Stimulated activated CD4-positive, alpha-beta T cell treated with anti-CD3 and anti-CD28 coated beads, TNF-alpha, amount 100 ng/mL, for 48 hours (primary cell): Measurements from ENCODE around the gene OR13A1.
"Not testable (repeated sequence)": the region's sequence is repeated elsewhere in the genome, so short reads cannot be mapped to it uniquely, and the experiment has no call there.

Source experiments
- DNase-seq, 3 donors: peaks; one replicate each; pipeline ENCODE4 v3.0.0-alpha.2; 2020; ENCODE audit warnings: low read depth in 3 of 3

OR13A1 gene

GRCh38 chr10:45280113-45280760, 35.2 kb downstream of the OR13A1 start:
- no peak for DNase-seq

- DNase-seq: no peak
Observed at GRCh38 chr10:45279682-45280081, 35.7 kb downstream of the OR13A1 start.

- no peak for DNase-seq
Observed at GRCh38 chr10:45278860-45279498, 36.4 kb downstream of the OR13A1 start.

GRCh38 chr10:45276146-45276545, 39.3 kb downstream of the OR13A1 start:
- DNase-seq: not testable (repeated sequence)

- DNase-seq: no peak
Observed at GRCh38 chr10:45274364-45274763, 41.0 kb downstream of the OR13A1 start.

DNA sequence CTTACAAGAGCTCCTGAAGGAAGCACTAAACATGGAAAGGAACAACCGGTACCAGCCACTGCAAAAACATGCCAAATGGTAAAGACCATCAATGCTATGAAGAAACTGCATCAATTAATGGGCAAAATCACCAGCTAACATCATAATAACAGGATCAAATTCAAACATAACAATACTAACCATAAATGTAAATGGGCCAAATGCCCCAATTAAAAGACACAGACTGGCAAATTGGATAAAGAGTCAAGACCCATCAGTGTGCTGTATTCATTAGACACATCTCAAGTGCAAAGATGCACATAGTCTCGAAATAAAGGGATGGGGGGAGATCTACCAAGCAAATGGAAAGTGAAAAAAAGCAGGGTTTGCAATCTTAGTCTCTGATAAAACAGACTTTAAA, 47.6 kb downstream of the OR13A1 start:
- not testable (repeated sequence) for DNase-seq

DNA sequence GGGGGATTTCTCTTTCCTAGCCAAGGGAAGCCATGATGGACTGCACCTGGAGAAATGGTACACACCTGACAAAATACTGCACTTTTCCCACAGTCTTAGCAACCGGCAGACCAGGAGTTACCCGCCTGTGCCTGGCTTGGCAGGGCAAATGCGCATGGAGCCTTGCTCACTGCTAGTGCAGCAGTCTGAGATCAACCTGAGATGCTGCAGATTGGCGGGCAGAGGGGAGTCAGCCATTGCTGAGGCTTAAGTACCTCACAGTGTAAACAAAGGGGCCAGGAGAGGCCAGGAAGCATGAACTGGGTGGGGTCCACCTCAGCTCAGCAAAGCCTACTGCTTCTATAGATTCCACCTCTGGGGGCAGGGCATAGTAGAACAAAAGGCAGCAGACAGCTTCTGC, 49.4 kb downstream of the OR13A1 start:
- no peak for DNase-seq

- DNase-seq: no peak
Observed at GRCh38 chr10:45261946-45262345, 53.5 kb downstream of the OR13A1 start.

DNA sequence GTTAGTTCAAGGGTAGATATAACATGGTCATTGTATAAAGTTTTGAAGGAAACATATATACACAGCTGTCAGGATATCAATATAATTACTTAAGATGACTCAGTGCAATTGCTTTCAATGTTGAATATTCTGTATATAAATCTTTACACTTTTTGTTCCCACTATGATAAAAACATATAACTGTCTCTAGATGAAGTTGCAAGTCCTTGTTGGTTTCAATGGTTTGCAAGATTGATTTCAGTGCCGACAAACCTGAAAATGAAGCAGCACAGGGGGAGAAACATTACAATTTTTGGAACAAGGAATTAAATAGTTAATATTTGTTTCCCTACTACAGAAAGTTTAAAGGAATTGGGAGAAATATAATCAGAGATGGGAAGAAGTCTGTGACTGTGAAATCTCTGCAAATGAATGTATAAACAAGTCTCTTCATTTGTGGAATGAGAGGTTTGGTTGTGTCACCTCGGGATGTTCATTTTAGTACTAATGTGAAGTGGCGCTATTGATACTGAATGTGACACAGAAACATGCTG, 54.1 kb downstream of the OR13A1 start:
- no peak for DNase-seq

DNA sequence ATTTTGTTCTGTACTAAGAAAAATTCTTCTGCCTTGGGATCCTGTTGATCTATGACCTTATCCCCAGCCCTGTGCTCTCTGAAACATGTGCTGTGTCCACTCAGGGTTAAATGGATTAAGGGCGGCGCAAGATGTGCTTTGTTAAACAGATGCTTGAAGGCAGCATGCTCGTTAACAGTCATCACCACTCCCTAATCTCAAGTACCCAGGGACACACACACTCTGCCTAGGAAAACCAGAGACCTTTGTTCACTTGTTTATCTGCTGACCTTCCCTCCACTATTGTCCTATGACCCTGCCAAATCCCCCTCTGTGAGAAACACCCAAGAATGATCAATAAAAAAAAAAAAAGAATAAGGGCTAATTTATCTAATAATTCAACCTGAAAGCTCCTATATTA, 54.8 kb downstream of the OR13A1 start:
- DNase-seq: not testable (repeated sequence)

GRCh38 chr10:45259786-45260495, 55.5 kb downstream of the OR13A1 start:
- not testable (repeated sequence) for DNase-seq

DNA sequence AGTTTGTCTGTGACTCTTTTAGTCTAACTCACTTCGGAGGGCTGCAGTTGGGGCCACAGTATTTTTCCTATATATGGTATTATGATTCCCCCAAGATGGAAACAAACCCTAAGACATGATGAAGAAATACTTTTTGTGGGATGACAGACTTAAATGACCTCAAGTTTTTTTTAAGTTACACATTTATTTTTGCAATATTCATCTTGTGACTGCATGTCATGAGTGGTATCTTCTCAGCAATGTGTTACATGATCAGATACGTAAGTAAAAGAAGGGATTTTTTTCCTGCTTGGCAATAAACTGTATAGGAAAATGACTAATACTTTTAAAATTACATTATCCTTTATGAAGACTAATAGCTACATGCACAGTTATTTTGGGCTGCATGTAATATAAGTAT, 57.8 kb downstream of the OR13A1 start:
- DNase-seq: no peak

- no peak for DNase-seq
Observed at GRCh38 chr10:45256246-45256645, 59.2 kb downstream of the OR13A1 start.

DNA sequence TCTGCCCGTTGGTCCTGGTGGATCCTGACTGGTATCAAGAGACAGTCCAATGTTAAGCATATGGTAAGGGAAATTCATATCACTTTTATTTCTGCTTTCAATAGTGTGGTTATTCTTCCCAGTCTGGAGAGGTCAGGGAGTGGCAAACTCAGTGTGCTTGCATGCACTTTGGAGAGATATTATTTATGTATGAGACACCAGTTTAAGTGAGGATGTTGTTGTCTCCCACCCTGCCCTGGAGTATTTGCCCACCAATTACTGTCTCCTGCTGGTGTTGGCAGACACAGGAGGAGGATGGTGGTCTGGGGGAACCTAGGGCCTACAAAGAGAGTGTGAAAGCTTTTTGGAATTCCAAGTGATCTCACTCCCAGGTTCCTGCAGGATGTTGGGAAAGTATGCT, 59.7 kb downstream of the OR13A1 start:
- no peak for DNase-seq

GRCh38 chr10:45254892-45255291, 60.5 kb downstream of the OR13A1 start:
- DNase-seq: no peak

DNA sequence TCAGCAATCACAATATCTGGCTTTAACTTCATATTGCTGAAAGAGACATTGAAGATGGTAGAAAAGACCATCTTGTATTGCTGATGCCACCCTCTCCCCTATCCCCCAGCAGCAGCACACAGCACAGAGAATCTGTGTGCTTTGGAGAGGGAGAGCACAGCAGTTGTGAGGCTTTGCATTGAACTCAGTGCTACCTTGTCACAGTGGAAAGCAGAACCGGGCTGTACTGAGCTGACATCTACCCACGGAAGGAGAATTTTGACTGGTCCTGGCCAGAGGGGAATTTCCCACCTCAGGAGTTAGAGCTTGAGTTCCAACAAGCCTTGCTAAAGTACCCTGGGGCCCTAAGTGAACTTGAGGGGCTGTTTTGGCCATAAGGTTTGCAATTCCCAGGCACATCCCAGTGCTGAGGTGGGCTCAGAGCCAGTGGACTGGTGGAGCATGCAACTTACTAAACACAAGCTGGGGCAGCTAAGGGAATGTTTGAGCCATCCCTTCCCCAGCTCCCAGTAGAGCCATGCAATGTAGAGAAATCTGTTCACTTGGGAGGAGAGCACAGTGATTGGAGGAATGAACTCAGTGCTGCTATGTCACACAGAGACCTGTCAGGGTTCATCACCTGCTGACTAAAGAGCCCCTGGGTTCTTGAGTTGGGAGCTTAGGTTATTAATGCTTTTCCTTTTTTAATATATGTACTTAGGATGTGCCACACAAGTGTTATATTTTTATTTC, 62.1 kb downstream of the OR13A1 start:
- DNase-seq: no peak
